Fibroblast of mammary gland (primary cell): ENCODE measurements around the gene PFKFB4.
"Not testable (repeated sequence)": the region's sequence is repeated elsewhere in the genome, so short reads cannot be mapped to it uniquely, and the experiment has no call there.

Experiments used
- DNase-seq: peaks from one replicate; pipeline ENCODE4 v3.0.0-alpha.2; 2010; ENCODE audit warnings: low read depth
- H3K4me3 ChIP-seq: 2 replicates; pipeline ENCODE4 v1.5.1; 2011; ENCODE audit warnings: low read depth, mild to moderate bottlenecking, low read length, moderate library complexity; ENCODE audit not compliant: control insufficient read depth
- TF ChIP-seq, protein P1 (sequence below): conservative IDR thresholded peaks from 2 replicates; pipeline ENCODE4 v1.5.1; 2011; ENCODE audit warnings: low read depth, low read length, inconsistent platforms; ENCODE audit not compliant: control insufficient read depth, insufficient read depth

The PFKFB4 gene

DNA sequence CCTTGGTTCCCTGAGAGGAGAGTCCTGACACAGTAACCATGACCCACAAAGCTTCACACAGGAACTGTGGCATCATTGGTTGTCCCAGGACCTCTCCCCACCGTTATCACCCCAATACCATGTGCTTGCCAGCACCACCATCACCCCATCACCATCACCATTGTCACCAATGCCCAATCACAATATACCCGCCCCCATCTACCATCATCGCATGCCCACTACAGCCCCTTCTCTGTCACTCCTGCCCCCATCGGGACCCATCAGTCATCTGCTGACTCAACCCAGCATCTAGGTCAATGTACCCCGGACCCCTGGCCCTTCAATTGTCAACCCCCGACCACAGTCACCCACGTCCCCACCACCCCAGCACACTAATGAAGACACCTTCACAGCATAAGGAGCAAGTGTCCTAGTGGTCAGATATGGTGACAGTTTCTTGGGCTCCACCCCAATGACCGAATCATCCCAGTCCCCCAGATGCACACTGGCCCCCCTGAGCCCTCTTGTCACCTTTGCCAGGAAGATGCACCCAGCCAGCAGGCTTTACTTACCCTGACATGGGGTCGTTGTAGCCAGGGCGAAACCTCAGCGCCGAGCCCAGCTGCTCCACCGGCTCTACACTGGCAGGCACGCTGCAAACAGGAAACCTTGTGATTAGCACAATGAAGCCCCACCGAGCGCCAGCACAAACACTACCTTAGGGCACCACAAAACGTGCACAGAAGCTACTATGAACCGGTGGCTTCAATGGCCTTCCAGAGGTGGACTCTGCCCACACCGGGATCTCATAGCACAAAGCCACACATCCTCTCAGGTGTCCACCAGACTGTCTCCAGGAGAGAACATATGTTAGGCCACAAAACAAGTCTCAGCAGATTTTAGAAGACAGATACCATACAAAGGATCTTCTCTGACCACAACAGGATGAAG is 77.7 kb downstream of the PFKFB4 start:
- no peak for DNase-seq
- H3K4me3 ChIP-seq, result no peak overlapping the region
- TF ChIP-seq, protein P1, sequence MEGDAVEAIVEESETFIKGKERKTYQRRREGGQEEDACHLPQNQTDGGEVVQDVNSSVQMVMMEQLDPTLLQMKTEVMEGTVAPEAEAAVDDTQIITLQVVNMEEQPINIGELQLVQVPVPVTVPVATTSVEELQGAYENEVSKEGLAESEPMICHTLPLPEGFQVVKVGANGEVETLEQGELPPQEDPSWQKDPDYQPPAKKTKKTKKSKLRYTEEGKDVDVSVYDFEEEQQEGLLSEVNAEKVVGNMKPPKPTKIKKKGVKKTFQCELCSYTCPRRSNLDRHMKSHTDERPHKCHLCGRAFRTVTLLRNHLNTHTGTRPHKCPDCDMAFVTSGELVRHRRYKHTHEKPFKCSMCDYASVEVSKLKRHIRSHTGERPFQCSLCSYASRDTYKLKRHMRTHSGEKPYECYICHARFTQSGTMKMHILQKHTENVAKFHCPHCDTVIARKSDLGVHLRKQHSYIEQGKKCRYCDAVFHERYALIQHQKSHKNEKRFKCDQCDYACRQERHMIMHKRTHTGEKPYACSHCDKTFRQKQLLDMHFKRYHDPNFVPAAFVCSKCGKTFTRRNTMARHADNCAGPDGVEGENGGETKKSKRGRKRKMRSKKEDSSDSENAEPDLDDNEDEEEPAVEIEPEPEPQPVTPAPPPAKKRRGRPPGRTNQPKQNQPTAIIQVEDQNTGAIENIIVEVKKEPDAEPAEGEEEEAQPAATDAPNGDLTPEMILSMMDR, result no peak

DNA sequence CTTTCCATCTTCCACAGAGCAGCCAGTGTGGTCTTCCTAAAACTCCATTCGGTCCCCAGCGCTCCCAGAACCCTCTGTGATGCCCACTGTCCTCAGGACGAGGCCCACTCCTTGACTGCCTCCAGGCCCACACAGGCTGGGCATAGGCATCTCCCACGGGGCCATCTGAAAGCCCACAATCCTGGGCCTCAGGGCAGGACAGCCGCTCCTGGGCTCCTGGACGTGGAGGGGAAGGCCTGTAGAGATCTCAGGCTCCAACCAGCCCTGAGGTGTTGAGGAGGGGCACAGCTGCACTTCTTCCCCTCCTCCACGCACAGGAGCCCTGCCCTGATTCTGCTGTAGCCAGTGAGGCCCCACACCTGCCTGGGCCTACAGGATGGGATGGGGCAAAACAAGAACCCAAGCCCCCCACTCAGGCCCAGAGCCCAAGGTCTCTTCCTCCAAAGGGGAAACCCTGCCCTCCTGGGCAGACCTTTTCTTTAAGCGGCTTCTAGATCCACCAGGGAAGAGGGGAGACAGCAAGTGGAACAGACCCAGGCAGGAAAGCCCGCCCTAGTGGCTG is 78.6 kb downstream of the PFKFB4 start:
- DNase-seq, result no peak
- TF ChIP-seq, protein P1, result no peak
- H3K4me3 ChIP-seq, result no peak overlapping the region

DNA sequence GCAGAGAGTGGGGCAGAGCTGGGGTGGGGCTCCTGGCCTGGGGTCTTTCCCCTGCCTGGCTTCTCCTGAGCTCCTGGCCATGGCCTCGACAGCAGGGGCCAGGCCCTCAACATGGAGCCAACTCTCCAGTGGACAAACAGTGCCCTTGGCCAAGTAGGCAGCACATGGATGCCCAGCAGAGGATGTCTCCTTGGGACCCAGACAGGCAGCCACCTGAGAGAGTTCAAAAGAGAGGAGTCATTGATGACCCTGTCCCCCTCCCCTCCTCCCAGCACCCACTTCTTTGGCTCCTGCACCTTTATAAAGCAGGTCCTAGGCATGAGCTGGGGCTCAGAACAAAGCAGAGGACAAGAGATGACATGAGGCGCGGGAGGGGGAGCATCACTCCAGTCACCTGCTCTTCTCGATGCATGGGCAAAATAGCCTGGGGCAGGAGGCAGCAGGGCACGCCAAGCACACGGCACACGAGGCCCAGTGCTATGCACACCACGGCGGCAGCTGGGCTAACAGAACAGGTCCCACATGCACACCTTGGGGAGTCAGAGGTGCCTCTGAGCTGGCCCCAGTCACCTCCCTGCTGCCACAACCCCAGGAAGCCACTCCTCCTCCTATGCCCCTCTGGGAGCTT is 80.1 kb downstream of the PFKFB4 start:
- TF ChIP-seq, protein P1, result no peak
- H3K4me3 ChIP-seq, result no peak overlapping the region
- no peak for DNase-seq

DNA sequence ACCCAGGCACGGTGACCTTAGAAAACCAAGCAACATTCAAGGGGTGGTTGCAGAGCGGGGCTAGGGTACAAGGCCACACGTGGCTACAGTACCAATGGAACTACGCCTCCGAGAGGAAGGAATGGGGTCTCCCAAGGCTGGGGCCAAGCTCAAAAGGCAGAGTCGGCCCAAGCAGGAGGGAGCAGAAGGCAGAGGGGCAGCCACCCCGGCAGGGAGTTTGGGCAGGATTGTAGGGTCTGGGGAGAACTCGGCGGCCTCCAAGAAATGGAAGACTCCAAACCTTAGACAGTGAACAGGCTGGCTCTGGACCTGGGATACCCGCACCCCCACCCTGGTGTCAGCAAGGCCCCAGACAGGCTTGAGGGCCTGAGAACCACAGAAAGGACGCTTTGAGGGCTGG is 81.4 kb downstream of the PFKFB4 start:
- H3K4me3 ChIP-seq, result no peak overlapping the region
- TF ChIP-seq, protein P1, result no peak
- DNase-seq, result no peak

DNA sequence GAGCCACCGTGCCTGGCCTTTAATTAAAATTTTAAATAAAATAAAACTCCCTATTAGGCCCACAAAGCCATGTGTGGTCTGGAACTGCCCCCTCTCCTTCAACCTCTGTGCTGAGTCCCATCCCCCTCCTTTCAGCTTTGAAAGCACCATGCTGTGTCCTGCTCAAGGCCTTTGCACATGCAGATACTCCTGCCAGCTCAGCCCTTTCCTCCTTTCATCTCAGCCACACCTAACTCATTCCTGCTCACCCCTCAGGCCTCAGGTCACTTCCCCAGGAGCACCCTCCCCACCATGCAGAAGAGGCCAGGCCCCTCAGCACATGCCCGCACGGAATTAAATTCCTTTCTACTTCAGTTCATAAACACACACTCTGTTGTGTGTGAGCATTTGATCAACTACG is 82.0 kb downstream of the PFKFB4 start:
- TF ChIP-seq, protein P1, result no peak
- no peak for DNase-seq
- no peak overlapping the region for H3K4me3 ChIP-seq

DNA sequence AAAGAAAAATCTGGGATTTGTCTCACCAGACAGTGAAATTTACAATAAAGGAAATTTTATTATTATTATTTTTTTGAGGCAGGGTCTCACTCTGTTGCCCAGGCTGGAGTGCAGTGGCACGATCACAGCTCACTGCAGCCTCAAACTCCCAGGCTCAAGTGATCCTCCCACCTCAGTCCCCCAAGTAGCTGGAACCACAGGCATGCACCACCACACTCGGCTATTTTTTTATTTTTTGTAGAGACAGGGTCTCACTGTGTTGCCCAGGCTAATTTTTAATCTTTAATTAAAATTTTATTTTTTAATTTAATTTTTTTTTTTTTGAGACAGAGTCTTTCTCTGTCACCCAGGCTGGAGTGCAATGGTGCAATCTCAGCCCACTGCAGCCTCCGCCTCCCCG is 82.6 kb downstream of the PFKFB4 start:
- DNase-seq, H3K4me3 ChIP-seq: not testable (repeated sequence)

DNA sequence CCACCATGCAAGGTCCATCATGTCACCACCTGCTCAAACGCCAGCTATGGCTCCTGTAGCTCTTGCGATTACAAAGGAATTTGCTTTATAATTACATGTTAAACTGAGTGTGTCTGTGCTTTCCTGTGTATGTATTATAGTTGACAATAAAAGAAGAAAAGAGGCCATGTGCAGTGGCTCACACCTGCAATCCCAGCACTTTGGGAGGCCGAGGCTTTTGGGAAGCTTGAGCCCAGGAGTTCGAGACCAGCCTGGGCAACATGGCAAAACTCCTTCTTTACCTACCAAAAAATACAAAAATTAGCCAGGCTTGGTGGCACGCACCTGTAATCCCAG is 83.0 kb downstream of the PFKFB4 start:
- TF ChIP-seq, protein P1, result no peak
- DNase-seq, result no peak
- H3K4me3 ChIP-seq, result no peak overlapping the region
